ENCODE results near the gene ANKRD11.
"Not testable (repeated sequence)": the region's sequence is repeated elsewhere in the genome, so short reads cannot be mapped to it uniquely, and the experiment has no call there.

ANKRD11 gene

DNA sequence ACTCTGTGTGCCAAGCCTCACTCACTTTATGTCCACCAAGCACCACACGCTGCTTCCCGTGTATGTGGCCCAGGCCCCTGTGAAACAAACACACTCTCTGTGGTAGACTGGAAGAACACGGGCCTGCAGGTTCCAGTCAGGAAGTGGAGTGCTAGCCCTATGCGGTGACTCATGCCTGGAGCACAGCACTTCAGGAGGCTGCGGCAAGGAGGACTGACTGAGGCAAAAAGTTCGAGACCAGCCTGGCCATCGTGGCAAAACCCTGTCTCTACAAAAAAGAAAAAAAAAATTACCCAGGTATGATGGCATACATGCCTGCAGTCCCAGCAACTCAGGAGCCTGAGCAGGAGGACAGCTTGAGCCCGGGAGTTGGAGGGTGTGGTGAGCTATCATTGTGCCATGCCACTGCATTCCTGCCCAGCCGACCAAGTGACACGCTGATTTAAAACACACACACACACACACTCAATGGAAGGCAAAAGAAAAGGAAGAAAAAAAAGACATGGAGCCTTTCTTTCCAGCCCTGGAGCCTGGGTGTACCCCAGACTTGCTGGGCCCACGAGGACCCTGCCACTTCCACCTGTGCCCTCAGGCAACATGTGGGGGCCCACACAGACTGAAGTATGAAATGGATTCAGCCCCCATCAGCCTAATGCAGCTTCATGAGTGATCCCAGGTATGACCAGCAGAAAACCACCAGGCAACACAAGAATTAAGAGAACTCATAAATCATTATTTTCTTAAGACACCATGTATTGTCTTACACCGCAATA lies 126.6 kb downstream of the ANKRD11 start:
- Histone ChIP-seq H3K4me1 (ENCODE audit: control insufficient read depth in 1 of 2, insufficient read depth in 2 of 2, low read length in 2 of 2) (peaks cover 13 to 30% of the 10 kb centered on the region in 2 experiments), H3K79me1 (ENCODE audit: low read length) (peaks cover 7% of the 10 kb centered on the region), H4K12ac (ENCODE audit: low read depth, low read length) (peak overlapping the region; percentile 28), H4K91ac (ENCODE audit: low read depth, low read length) (no peak overlapping the region), H3K27ac (ENCODE audit: low read depth, low read length) (peak overlapping the region; percentile 69), H2BK12ac (ENCODE audit: low read length) (peak overlapping the region; percentile 67), H3K4me2 (ENCODE audit: low read length) (no peak overlapping the region), H3K79me2 (ENCODE audit: control insufficient read depth, insufficient read depth, low read length, poor library complexity) (peaks cover 33% of the 10 kb centered on the region), H3K23ac (ENCODE audit: low read length) (no peak overlapping the region), H3K36me3 (ENCODE audit: control insufficient read depth in 1 of 2, insufficient read depth in 2 of 2, low read length in 2 of 2) (peaks cover 3 to 12% of the 10 kb centered on the region in 2 experiments), H3K9ac (ENCODE audit: low read length) (no peak overlapping the region), H3K4ac (ENCODE audit: low read depth, low read length) (peak overlapping the region; percentile 74), H3K14ac (ENCODE audit: low read length) (no peak overlapping the region), H3K27me3 (ENCODE audit: insufficient read depth, low read length) (no peaks in the 10 kb centered on the region), H2AFZ (ENCODE audit: insufficient read depth, low read length, poor library complexity) (no peak overlapping the region), H2BK5ac (ENCODE audit: low read depth, low read length, poor library complexity) (peak overlapping the region; percentile 22), H2AK5ac (ENCODE audit: low read length) (peak overlapping the region; percentile 15), H3K4me3 (ENCODE audit: low read depth, low read length) (no peak overlapping the region), H3K9me3 (ENCODE audit: insufficient read depth, low read depth, low read length) (no peaks in the 10 kb centered on the region), H3K18ac (ENCODE audit: low read length) (peak overlapping the region; percentile 78), H4K8ac (ENCODE audit: low read depth, low read length) (peak overlapping the region; percentile 28), H2BK120ac (ENCODE audit: insufficient read depth, low read length, poor library complexity) (peak overlapping the region; percentile 27)
- DNase-seq: peak; percentile 52 to 59
- WGBS (ENCODE audit: extremely low coverage, insufficient coverage, insufficient read length): no CpG with 5 or more reads among the region's 12 CpGs

DNA sequence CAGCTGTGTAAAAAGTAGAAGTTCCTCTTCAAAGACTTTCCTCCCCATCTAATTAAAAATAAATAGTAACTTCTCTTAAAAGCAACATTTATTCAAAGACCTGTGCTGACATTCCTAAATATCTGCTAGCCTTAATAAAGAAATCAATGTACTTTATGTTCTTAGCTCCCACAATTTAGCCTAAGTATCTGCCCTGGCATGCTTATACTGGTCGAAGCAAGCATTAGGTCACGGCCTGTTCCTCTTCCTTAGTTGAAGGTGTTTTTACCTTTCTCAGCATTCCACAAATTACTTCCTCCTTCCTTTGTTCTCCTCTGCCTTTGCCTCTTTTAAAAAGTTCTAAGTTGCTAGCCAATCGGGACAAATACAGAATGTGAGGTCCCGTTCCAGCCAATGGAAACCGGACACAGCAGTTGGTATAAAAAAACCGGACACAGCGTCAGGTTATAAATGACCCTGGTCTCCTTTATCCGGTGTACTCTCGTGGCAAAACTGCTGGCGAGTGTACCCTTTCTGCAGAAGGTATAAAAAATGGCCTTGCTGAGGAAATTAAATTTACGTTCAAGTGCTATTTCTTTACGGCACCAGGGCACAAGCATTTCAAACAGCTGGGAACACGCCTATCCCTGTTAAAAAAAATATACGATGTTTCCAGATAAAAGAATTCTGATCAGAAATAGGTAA lies 127.7 kb downstream of the ANKRD11 start:
- not testable (repeated sequence) for H4K12ac ChIP-seq (ENCODE audit: low read depth, low read length); H3K4ac ChIP-seq (ENCODE audit: low read depth, low read length); H2AFZ ChIP-seq (ENCODE audit: insufficient read depth, low read length, poor library complexity); H3K18ac ChIP-seq (ENCODE audit: low read length); H2BK12ac ChIP-seq (ENCODE audit: low read length); H3K27me3 ChIP-seq (ENCODE audit: insufficient read depth, low read length); DNase-seq; H3K9ac ChIP-seq (ENCODE audit: low read length); H2AK5ac ChIP-seq (ENCODE audit: low read length); H3K4me2 ChIP-seq (ENCODE audit: low read length); H2BK120ac ChIP-seq (ENCODE audit: insufficient read depth, low read length, poor library complexity); H3K4me3 ChIP-seq (ENCODE audit: low read depth, low read length); H3K14ac ChIP-seq (ENCODE audit: low read length); H4K8ac ChIP-seq (ENCODE audit: low read depth, low read length); H3K23ac ChIP-seq (ENCODE audit: low read length); H2BK5ac ChIP-seq (ENCODE audit: low read depth, low read length, poor library complexity); H3K9me3 ChIP-seq (ENCODE audit: insufficient read depth, low read depth, low read length); H3K79me1 ChIP-seq (ENCODE audit: low read length)
- no CpG with 5 or more reads among the region's 14 CpGs for WGBS (ENCODE audit: extremely low coverage, insufficient coverage, insufficient read length)
- Histone ChIP-seq H3K27ac (ENCODE audit: low read depth, low read length) (peak overlapping the region; percentile 67), H3K79me2 (ENCODE audit: control insufficient read depth, insufficient read depth, low read length, poor library complexity) (peaks cover 27% of the 10 kb centered on the region), H4K91ac (ENCODE audit: low read depth, low read length) (peak overlapping the region; percentile 6), H3K36me3 (ENCODE audit: control insufficient read depth in 1 of 2, insufficient read depth in 2 of 2, low read length in 2 of 2) (peaks cover 3 to 12% of the 10 kb centered on the region in 2 experiments), H3K4me1 (ENCODE audit: control insufficient read depth in 1 of 2, insufficient read depth in 2 of 2, low read length in 2 of 2) (peaks cover 13 to 30% of the 10 kb centered on the region in 2 experiments)

DNA sequence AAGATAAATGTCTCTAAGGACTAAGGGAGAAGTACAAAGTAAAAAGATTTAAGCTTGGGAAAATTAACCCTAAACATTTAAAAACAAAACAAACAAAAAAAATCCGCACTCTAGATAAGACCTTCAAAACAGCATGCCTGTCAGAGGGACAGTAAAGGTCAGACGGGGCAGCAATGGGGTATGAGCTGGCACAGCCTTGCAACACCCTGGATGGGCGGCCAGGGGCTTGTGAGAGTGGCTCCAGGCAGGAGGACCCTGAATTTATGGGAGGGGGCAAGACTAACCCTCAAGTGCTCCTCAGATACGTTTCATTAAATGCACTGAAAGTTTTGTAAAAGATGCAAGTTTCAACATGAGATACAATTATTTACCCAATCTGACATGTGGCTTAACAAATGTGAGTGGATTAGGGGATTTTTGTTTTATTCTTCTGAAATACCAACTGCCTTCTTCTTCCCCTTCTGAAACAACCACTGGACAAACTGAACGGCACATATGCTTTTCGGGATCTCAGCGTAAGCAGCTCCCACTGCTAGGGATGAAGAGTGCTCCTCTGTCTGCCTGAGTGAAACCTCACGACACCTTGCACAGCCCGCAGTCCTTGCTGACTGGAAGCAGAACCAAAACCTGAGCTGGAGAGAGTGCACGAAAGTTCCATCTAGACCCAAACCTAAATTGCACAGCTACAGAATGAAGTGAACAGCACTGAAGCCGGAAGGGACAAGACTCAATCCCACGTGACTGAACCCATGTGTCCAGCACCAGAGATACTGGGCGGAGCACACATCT lies 128.4 kb downstream of the ANKRD11 start:
- no peak overlapping the region for H2BK120ac ChIP-seq (ENCODE audit: insufficient read depth, low read length, poor library complexity)
- peak overlapping the region; percentile 6 for H4K91ac ChIP-seq (ENCODE audit: low read depth, low read length)
- H3K9ac ChIP-seq (ENCODE audit: low read length): no peak overlapping the region
- peak overlapping the region; percentile 81 for H3K18ac ChIP-seq (ENCODE audit: low read length)
- H3K27ac ChIP-seq (ENCODE audit: low read depth, low read length): peak overlapping the region; percentile 67
- H3K27me3 ChIP-seq (ENCODE audit: insufficient read depth, low read length): no peaks in the 10 kb centered on the region
- no CpG with 5 or more reads among the region's 13 CpGs for WGBS (ENCODE audit: extremely low coverage, insufficient coverage, insufficient read length)
- H2AK5ac ChIP-seq (ENCODE audit: low read length): peak overlapping the region; percentile 73
- peak overlapping the region; percentile 7 for H3K14ac ChIP-seq (ENCODE audit: low read length)
- no peaks in the 10 kb centered on the region for H3K9me3 ChIP-seq (ENCODE audit: insufficient read depth, low read depth, low read length)
- H4K12ac ChIP-seq (ENCODE audit: low read depth, low read length): no peak overlapping the region
- peak overlapping the region; percentile 15 for H2BK5ac ChIP-seq (ENCODE audit: low read depth, low read length, poor library complexity)
- H3K4ac ChIP-seq (ENCODE audit: low read depth, low read length): peak overlapping the region; percentile 96
- no peak overlapping the region for H3K23ac ChIP-seq (ENCODE audit: low read length)
- peaks cover 7% of the 10 kb centered on the region for H3K79me1 ChIP-seq (ENCODE audit: low read length)
- peak overlapping the region; percentile 67 for H2BK12ac ChIP-seq (ENCODE audit: low read length)
- peak in 1 of 2 donors; percentile 32 for DNase-seq
- peaks cover 4 to 12% of the 10 kb centered on the region in 2 experiments for H3K36me3 ChIP-seq (ENCODE audit: control insufficient read depth in 1 of 2, insufficient read depth in 2 of 2, low read length in 2 of 2)
- no peak overlapping the region for H3K4me2 ChIP-seq (ENCODE audit: low read length)
- no peak overlapping the region for H3K4me3 ChIP-seq (ENCODE audit: low read depth, low read length)
- H4K8ac ChIP-seq (ENCODE audit: low read depth, low read length): no peak overlapping the region
- H2AFZ ChIP-seq (ENCODE audit: insufficient read depth, low read length, poor library complexity): no peak overlapping the region
- peaks cover 13 to 28% of the 10 kb centered on the region in 2 experiments for H3K4me1 ChIP-seq (ENCODE audit: control insufficient read depth in 1 of 2, insufficient read depth in 2 of 2, low read length in 2 of 2)
- H3K79me2 ChIP-seq (ENCODE audit: control insufficient read depth, insufficient read depth, low read length, poor library complexity): peaks cover 24% of the 10 kb centered on the region

DNA sequence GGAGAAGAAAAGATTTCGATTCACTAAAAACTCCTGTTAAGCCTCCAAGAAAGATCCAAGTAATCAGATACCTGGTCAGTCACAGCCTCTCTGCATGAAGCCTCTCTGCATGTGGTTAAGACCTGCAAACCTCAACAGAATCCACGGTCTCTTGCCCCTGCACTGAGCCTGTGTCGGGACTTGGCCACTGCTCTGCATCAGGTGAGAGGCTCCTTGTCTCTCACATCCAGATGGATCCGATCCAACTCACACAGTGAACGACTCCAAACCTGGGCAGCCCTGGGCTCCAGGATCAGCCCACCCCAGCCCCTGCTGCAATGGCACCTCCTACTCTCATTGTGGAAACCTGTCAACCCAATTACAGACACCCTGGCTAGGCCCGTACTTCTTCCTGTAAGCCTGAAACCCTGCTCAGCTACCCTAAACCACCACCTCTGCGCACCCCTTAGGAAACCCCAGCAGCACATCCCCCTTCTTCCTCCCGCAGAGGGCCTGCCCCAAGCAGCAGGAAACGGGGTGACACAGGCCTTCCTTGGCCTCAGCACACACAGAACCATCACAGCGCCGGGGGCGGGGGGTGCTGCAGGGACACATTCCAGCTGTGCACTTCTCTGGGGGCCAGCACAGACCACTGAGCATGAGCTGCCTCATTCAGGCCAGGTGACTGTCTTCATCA lies 129.5 kb downstream of the ANKRD11 start:
- no peak overlapping the region for H3K23ac ChIP-seq (ENCODE audit: low read length)
- no peak overlapping the region for H2BK120ac ChIP-seq (ENCODE audit: insufficient read depth, low read length, poor library complexity)
- peaks cover 13 to 27% of the 10 kb centered on the region in 2 experiments for H3K4me1 ChIP-seq (ENCODE audit: control insufficient read depth in 1 of 2, insufficient read depth in 2 of 2, low read length in 2 of 2)
- H3K4me3 ChIP-seq (ENCODE audit: low read depth, low read length): no peak overlapping the region
- no peak overlapping the region for H3K14ac ChIP-seq (ENCODE audit: low read length)
- WGBS (ENCODE audit: extremely low coverage, insufficient coverage, insufficient read length): no CpG with 5 or more reads among the region's 12 CpGs
- peak overlapping the region; percentile 31 for H2BK12ac ChIP-seq (ENCODE audit: low read length)
- no peak for DNase-seq
- peak overlapping the region; percentile 13 for H4K8ac ChIP-seq (ENCODE audit: low read depth, low read length)
- no peak overlapping the region for H3K4me2 ChIP-seq (ENCODE audit: low read length)
- no peak overlapping the region for H4K12ac ChIP-seq (ENCODE audit: low read depth, low read length)
- peaks cover 22% of the 10 kb centered on the region for H3K79me2 ChIP-seq (ENCODE audit: control insufficient read depth, insufficient read depth, low read length, poor library complexity)
- peak overlapping the region; percentile 38 for H3K18ac ChIP-seq (ENCODE audit: low read length)
- no peak overlapping the region for H2AFZ ChIP-seq (ENCODE audit: insufficient read depth, low read length, poor library complexity)
- peaks cover 7% of the 10 kb centered on the region for H3K79me1 ChIP-seq (ENCODE audit: low read length)
- no peak overlapping the region for H3K9ac ChIP-seq (ENCODE audit: low read length)
- H3K4ac ChIP-seq (ENCODE audit: low read depth, low read length): peak overlapping the region; percentile 85
- H2BK5ac ChIP-seq (ENCODE audit: low read depth, low read length, poor library complexity): no peak overlapping the region
- H4K91ac ChIP-seq (ENCODE audit: low read depth, low read length): no peak overlapping the region
- no peak overlapping the region for H2AK5ac ChIP-seq (ENCODE audit: low read length)
- no peaks in the 10 kb centered on the region for H3K27me3 ChIP-seq (ENCODE audit: insufficient read depth, low read length)
- no peaks in the 10 kb centered on the region for H3K9me3 ChIP-seq (ENCODE audit: insufficient read depth, low read depth, low read length)
- H3K36me3 ChIP-seq (ENCODE audit: control insufficient read depth in 1 of 2, insufficient read depth in 2 of 2, low read length in 2 of 2): peaks cover 6 to 12% of the 10 kb centered on the region in 2 experiments
- no peak overlapping the region for H3K27ac ChIP-seq (ENCODE audit: low read depth, low read length)

Measured in trophoblast cell (in vitro differentiated cells and primary cell).